ENCODE measurements around the gene ARHGAP26.

Gene ARHGAP26

DNA sequence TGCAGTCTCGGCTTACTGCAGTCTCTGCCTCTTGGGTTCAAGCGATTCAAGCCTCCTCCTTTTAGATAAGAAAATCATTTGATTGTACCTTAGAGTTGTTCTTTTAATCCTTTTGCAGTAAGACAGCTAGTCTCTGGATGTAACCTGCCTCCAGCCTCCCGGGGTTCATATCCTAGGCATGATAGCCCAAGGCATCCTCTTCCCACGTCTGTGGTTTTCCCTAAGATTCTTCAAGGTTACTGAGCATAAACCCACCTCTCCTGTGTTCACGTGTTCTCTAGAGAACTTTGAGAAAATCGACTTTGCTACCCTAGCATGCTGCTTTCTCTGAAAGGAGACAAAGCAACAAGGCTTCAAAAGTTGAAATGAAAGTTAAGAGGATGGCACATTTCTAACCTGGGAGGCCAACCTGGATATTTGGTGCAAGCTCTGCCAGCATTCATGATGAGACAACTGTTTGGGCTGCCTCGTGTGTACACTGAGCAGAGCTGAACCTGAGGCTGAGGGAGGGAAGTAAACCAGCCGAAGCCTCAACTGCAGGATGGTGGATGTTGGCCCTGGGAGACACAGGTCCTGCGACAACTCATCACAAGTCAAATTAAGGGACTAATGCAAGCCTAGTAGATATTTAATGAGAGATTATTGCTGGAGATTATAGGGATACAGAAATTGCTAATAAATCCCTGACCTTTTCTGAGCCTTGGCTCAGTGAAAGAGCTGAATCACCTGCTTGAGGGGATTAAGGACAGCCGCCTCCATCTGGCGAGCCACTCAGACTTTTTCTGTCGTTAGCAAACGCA is 261.8 kb downstream of the ARHGAP26 start:
- no peak for DNase-seq (ENCODE audit: low read depth in 2 of 2, low spot score in 1 of 2)

DNA sequence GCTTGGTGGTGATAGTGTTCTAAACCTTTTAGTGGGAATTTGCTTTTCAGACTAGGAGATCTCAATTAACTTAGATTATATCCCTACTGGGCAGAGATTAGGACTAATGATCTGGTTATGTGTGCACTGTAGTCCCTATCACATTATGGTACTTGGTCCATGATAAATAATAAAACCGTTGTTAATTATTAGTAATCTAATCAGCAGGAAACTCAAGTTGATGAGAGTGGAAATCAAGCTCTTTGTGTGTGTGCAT is 262.3 kb downstream of the ARHGAP26 start:
- no peak for DNase-seq (ENCODE audit: low read depth in 2 of 2, low spot score in 1 of 2)

- no peak for DNase-seq (ENCODE audit: low read depth in 2 of 2, low spot score in 1 of 2)
These were observed 263.5 kb downstream of the ARHGAP26 start for GRCh38 chr5:143033535-143034250.

- DNase-seq (ENCODE audit: low read depth in 2 of 2, low spot score in 1 of 2), result no peak
These were observed 266.2 kb downstream of the ARHGAP26 start for GRCh38 chr5:143036146-143036927.

- DNase-seq (ENCODE audit: low read depth in 2 of 2, low spot score in 1 of 2), result no peak
These were observed 266.9 kb downstream of the ARHGAP26 start for GRCh38 chr5:143037071-143037470.

GRCh38 chr5:143037708-143038107 is 267.5 kb downstream of the ARHGAP26 start:
- DNase-seq (ENCODE audit: low read depth in 2 of 2, low spot score in 1 of 2), result no peak

DNA sequence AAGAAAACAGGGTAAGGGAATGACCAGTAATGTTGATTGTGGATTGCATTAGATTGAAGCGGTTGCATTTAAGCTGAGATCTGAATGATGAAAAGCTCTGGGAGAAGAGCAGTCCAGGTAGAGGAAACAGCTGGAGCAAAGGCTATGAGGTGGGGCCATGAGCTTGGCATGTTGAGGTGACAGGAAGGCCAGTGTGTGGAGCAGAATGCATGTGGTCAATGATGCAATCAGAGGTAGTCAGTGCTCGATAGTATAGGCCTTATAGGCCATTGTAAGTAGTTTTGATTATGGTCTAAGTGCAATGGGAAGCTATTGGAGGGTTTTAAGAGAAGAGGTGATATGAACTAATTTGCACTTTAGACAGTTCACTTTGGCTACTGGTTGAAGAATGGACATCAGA is 270.4 kb downstream of the ARHGAP26 start:
- no peak for DNase-seq (ENCODE audit: low read depth in 2 of 2, low spot score in 1 of 2)

GRCh38 chr5:143041461-143041860 is 271.3 kb downstream of the ARHGAP26 start:
- no peak for DNase-seq (ENCODE audit: low read depth in 2 of 2, low spot score in 1 of 2)

DNA sequence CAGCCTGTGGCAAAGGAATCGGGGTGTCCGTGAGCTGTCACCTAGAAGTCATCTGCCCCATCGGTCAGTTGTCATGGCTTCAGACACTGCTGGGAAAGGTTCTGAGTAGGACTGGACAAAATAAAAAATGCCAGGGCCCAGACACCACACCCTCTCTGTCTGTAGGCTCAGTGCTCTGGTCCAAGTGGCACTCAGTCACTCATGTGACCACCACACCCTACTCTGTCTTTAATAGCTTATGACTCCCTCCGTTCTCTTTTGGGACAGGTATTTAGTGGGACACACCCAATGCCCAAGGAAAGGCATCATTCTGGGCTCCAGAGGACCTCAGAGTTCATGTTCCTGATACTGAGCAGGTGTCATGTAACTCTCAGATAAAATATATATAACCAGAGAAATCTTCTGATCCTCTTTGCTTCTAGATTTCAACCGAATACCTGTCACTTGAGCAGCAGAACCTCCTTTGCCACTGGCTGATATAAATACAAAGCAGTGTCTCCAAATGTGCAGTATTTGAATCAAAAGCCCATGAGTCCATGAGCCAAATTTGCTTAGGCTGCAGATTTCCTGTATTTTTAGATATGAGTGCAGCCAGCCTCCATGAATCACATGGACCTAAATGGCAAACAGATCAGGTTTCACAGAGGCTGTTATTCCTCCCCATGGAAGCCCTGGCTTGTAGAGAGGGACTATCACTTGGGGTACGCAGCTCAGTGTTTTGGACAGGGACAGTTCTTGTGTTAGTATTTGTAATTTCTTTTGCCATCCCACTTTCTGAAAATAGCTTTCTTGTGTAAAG is 272.0 kb downstream of the ARHGAP26 start:
- DNase-seq (ENCODE audit: low read depth in 2 of 2, low spot score in 1 of 2), result no peak

DNA sequence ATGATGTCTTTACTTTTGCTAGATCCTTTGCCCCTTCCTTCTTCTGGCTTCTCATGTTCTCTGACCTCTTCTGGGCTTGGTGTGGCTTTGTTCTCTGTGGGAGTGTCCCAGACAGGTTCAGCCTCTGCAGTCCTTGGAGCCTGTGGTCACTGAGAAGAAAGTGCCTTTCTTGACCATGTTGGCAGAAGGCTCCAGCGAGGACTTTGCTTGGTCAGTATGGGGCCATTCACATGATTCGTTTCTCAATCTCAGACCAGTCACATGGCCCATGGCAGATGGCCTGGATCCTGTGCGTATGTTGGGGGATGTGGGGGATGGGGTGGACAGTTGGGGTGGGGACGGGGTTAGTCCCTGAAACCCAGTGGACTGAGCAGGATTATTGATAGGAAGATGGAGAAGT is 274.1 kb downstream of the ARHGAP26 start:
- no peak for DNase-seq (ENCODE audit: low read depth in 2 of 2, low spot score in 1 of 2)

- no peak for DNase-seq (ENCODE audit: low read depth in 2 of 2, low spot score in 1 of 2)
These were observed 274.9 kb downstream of the ARHGAP26 start for GRCh38 chr5:143045062-143045461.

DNA sequence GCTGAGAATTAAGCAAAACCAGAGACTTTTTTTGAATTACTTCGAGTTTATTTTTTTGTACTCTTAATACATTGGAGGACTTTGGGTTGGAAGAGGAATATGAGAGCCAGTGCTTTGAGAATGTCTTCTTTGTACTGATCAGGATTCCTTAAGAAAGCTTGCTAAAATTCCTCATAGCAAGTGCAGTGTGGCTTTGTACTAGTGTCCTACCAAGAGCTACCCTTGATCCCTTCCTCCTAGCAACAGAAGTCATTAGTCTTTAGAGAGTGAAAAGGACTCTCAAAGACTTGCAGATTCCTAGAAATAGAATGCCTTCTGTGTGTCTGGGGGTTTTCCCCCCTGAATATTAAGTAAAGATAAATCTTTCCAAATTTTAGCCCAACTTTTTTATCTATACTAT is 276.1 kb downstream of the ARHGAP26 start:
- DNase-seq (ENCODE audit: low read depth in 2 of 2, low spot score in 1 of 2), result no peak

DNA sequence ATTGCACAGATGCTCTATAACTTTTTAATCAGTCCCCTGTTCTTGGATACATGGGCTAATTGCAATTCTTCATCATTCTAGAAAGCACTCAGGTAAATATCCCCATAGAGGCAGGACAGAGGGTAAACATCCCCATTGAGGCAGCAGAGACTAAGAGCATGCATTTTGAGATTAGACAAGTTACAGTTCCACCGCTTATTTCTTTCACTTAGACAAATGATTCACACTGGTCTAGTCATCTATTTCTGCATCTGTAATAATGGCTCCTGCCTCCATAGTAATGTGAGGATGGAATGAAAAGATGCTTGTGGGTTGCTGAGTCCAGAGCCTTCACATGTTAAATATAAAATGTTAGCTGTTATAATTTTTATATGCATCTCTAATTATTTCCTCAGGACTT is 276.9 kb downstream of the ARHGAP26 start:
- DNase-seq (ENCODE audit: low read depth in 2 of 2, low spot score in 1 of 2), result no peak

DNA sequence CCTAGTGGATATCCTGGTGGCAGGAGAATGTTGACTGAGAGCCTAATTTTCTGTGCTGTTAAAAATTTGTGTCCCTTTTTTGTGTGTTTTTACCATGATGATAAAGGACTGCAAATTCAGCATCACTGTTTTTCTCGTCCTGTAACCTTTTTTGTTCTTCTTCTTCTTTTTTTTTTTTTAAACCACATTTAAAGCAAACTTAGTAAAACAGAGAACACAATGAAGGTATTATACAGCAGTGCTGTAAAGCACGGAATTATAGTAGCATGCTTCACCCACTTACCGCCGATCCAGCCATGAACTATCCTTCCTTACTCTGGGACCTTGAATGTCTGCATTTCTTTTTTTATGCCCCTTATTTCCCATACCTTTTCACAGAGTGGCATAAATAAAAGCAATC is 280.0 kb downstream of the ARHGAP26 start:
- DNase-seq (ENCODE audit: low read depth in 2 of 2, low spot score in 1 of 2), result no peak

DNA sequence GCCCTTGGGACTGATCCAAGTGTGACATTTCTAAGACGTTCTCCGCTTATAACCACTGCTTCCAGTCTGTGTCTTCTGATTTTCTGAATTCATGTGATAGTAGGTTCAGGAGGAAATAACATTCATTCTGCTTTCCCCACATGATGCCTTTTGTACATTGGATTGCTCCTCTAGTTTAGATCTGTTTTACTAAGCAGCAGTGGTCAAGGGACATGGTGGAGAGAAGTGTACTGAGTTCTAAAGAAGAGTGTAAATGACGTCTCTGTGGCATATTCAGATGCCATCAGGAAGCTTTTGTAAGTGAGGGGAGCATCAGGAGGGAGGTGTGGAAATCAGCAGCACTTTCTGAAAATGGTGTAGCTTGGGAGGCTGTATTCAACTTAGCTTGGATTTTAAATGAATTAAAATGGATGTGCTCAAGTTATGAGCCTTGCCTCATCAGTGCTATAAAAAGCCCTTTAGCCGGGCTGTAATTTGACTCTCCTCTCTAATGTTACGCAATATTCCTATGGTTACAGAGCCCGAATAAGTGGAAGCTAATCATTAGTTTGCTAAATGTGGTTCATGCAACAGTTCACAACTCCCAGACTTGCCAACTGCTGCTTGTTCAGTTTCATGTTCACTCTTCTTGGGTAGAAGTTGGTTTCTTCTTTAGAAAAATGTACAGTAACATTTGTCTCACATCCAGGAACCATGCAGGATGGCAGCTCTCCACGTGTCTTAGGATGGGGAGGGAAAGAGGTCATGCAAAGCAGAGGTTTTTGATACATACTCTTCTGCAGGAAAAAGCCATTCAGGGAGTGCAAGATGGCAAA is 281.3 kb downstream of the ARHGAP26 start:
- DNase-seq (ENCODE audit: low read depth in 2 of 2, low spot score in 1 of 2), result no peak

GRCh38 chr5:143052967-143053682 is 282.9 kb downstream of the ARHGAP26 start:
- DNase-seq (ENCODE audit: low read depth in 2 of 2, low spot score in 1 of 2), result no peak

DNA sequence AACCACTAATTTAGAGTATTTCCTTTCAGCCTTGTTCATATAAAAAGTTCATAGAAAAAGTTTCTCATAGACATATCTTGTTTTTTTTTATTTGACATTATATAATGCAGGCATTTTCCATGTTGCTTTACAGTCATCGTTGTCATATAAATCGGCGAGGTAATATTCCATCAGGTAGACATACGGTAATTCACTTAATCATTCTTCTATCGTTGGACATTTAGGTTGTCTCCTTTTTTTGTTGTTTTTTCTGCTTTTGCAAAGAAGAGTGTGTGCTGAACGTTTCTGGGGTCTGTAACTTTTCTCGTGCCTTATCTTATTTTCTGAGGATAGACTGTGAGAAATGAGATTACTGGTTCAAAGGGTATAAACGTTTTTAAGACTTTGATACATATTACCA is 283.6 kb downstream of the ARHGAP26 start:
- no peak for DNase-seq (ENCODE audit: low read depth in 2 of 2, low spot score in 1 of 2)

DNA sequence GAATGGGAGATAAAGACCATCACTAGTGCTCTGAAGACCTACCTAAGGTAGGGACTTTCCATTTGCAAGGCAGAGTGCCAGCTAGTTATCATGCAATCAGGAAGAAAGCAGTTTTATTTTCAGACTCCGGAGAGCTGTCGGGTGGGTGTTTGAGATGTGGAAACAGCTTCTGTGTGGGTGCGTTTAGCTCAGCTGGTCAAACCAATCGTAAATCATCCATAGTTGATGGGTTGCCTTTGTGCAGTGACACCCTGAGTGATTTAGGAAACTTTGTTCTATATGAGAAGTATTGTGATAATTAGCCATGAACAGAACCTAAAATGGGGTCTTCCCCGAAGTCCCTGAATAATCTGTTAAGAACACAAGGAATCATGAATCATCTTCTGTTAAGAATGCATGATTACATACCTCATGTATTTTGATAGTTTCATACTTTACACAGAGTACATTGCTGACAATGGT is 284.3 kb downstream of the ARHGAP26 start:
- no peak for DNase-seq (ENCODE audit: low read depth in 2 of 2, low spot score in 1 of 2)

GRCh38 chr5:143055596-143056338 is 285.6 kb downstream of the ARHGAP26 start:
- no peak for DNase-seq (ENCODE audit: low read depth in 2 of 2, low spot score in 1 of 2)
